22Rv1 (cell line): ENCODE data around the gene PVR.

Experiments used
- ZFX ChIP-seq: fragments of 450-650 bp; IDR thresholded peaks from 2 replicates; pipeline ENCODE4 v1.6.1; 2017; ENCODE audit warnings: antibody characterized with exemption, borderline replicate concordance
- TF ChIP-seq, protein P1 (sequence below): fragments of 450-650 bp; IDR thresholded peaks from 2 replicates; pipeline ENCODE4 v1.5.1; 2017; ENCODE audit warnings: mild to moderate bottlenecking

DNA sequence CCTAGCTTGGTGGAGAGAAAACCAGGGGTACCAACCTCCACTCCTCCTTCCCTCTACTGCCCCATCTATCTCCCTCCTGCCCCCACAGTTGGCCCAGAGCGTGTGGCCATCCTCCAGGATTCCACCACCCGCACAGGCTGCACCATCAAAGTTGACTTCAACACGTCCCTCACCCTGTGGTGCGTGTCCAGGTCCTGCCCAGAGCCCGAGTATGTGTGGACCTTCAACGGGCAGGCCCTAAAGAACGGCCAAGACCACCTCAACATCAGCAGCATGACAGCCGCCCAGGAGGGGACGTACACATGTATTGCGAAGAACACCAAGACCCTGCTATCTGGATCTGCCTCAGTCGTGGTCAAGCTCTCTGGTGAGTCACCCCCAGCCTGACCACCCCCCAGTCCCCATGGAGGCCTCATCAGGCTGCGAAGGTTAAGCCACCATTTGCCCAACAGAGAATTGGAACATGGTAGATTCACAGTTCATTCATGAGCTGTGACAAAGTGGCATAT lies 61.8 kb downstream of the PVR start:
- TF ChIP-seq ZFX: no peak
- TF ChIP-seq, protein P1, sequence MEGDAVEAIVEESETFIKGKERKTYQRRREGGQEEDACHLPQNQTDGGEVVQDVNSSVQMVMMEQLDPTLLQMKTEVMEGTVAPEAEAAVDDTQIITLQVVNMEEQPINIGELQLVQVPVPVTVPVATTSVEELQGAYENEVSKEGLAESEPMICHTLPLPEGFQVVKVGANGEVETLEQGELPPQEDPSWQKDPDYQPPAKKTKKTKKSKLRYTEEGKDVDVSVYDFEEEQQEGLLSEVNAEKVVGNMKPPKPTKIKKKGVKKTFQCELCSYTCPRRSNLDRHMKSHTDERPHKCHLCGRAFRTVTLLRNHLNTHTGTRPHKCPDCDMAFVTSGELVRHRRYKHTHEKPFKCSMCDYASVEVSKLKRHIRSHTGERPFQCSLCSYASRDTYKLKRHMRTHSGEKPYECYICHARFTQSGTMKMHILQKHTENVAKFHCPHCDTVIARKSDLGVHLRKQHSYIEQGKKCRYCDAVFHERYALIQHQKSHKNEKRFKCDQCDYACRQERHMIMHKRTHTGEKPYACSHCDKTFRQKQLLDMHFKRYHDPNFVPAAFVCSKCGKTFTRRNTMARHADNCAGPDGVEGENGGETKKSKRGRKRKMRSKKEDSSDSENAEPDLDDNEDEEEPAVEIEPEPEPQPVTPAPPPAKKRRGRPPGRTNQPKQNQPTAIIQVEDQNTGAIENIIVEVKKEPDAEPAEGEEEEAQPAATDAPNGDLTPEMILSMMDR: no peak
